ENCODE data around the gene MICU2. TPM values are rescaled to one million over a fixed set of nuclear protein-coding genes. Genes with fewer than 3 reads are reported as not detected.
A peak's percentile ranks its signal among the peaks of the same experiment; 100 is the strongest.

Gene MICU2
- total and polyA plus RNA-seq, 5 donors from 2014 or later = 38.8 to 50.5 (median 45.5) TPM

- Mint-ChIP-seq H3K4me3 (no peak overlapping the region), H3K27ac (no peak overlapping the region), H3K27me3 (no peaks in the 10 kb centered on the region), H3K4me1 (peaks cover 29 to 49% (median 47%) of the 10 kb centered on the region in 4 donors), H3K9me3 (no peaks in the 10 kb centered on the region), H3K36me3 (peaks cover 38% of the 10 kb centered on the region)
- Histone ChIP-seq H3K27ac (ENCODE audit: insufficient read depth, low read length, poor library complexity, severe bottlenecking) (no peak overlapping the region), H3K9me3 (ENCODE audit: control insufficient read depth in 2 of 2, low read length in 2 of 2) (no peaks in the 10 kb centered on the region), H3K4me3 (ENCODE audit: low read depth, low read length) (no peak overlapping the region), H3K36me3 (ENCODE audit: control insufficient read depth, insufficient read depth, low read length) (peaks cover 17% of the 10 kb centered on the region), H3K4me1 (ENCODE audit: control insufficient read depth, insufficient read depth, low read length, poor library complexity, severe bottlenecking) (no peaks in the 10 kb centered on the region), H3K27me3 (ENCODE audit: control insufficient read depth, insufficient read depth, low read length) (no peaks in the 10 kb centered on the region)
- ATAC-seq (ENCODE audit: low read depth in 2 of 2) (no peak), DNase-seq (no peak)
Measured at GRCh38 chr13:21542563-21542962, 61.4 kb downstream of the MICU2 start.

GRCh38 chr13:21541980-21542379 lies 62.0 kb downstream of the MICU2 start:
- H3K9me3 Mint-ChIP-seq = no peaks in the 10 kb centered on the region
- no peaks in the 10 kb centered on the region for H3K9me3 ChIP-seq (ENCODE audit: control insufficient read depth in 2 of 2, low read length in 2 of 2)
- peak overlapping the region in 1 of 3 donors; percentile 45 for H3K27ac Mint-ChIP-seq
- no peak overlapping the region for H3K4me3 Mint-ChIP-seq
- H3K36me3 Mint-ChIP-seq = peaks cover 40% of the 10 kb centered on the region
- H3K4me1 ChIP-seq (ENCODE audit: control insufficient read depth, insufficient read depth, low read length, poor library complexity, severe bottlenecking) = no peaks in the 10 kb centered on the region
- no peaks in the 10 kb centered on the region for H3K27me3 ChIP-seq (ENCODE audit: control insufficient read depth, insufficient read depth, low read length)
- no peak overlapping the region for H3K4me3 ChIP-seq (ENCODE audit: low read depth, low read length)
- no peak for ATAC-seq (ENCODE audit: low read depth in 2 of 2)
- no peak overlapping the region for H3K27ac ChIP-seq (ENCODE audit: insufficient read depth, low read length, poor library complexity, severe bottlenecking)
- peaks cover 17% of the 10 kb centered on the region for H3K36me3 ChIP-seq (ENCODE audit: control insufficient read depth, insufficient read depth, low read length)
- no peaks in the 10 kb centered on the region for H3K27me3 Mint-ChIP-seq
- no peak for DNase-seq
- peaks cover 29 to 53% (median 47%) of the 10 kb centered on the region in 4 donors for H3K4me1 Mint-ChIP-seq

- Mint-ChIP-seq H3K9me3 (peaks cover 0 to 1% (median 0%) of the 10 kb centered on the region in 7 donors), H3K27ac (no peak overlapping the region), H3K36me3 (peaks cover 38% of the 10 kb centered on the region), H3K27me3 (no peaks in the 10 kb centered on the region), H3K4me1 (peaks cover 22 to 55% (median 45%) of the 10 kb centered on the region in 4 donors), H3K4me3 (no peak overlapping the region)
- Histone ChIP-seq H3K27ac (ENCODE audit: insufficient read depth, low read length, poor library complexity, severe bottlenecking) (no peak overlapping the region), H3K4me3 (ENCODE audit: low read depth, low read length) (no peak overlapping the region), H3K4me1 (ENCODE audit: control insufficient read depth, insufficient read depth, low read length, poor library complexity, severe bottlenecking) (no peaks in the 10 kb centered on the region), H3K9me3 (ENCODE audit: control insufficient read depth in 2 of 2, low read length in 2 of 2) (no peaks in the 10 kb centered on the region), H3K36me3 (ENCODE audit: control insufficient read depth, insufficient read depth, low read length) (peaks cover 14% of the 10 kb centered on the region), H3K27me3 (ENCODE audit: control insufficient read depth, insufficient read depth, low read length) (no peaks in the 10 kb centered on the region)
- ATAC-seq (ENCODE audit: low read depth in 2 of 2) (no peak), DNase-seq (no peak)
Measured at GRCh38 chr13:21541271-21541670, 62.7 kb downstream of the MICU2 start.

- no peaks in the 10 kb centered on the region for H3K4me1 ChIP-seq (ENCODE audit: control insufficient read depth, insufficient read depth, low read length, poor library complexity, severe bottlenecking)
- Mint-ChIP-seq H3K27me3 (no peaks in the 10 kb centered on the region), H3K27ac (no peak overlapping the region), H3K36me3 (peaks cover 27% of the 10 kb centered on the region), H3K4me3 (no peak overlapping the region), H3K4me1 (peaks cover 17 to 46% (median 32%) of the 10 kb centered on the region in 4 donors), H3K9me3 (peaks cover 0 to 1% (median 0%) of the 10 kb centered on the region in 7 donors)
- peaks cover 12% of the 10 kb centered on the region for H3K36me3 ChIP-seq (ENCODE audit: control insufficient read depth, insufficient read depth, low read length)
- no peaks in the 10 kb centered on the region for H3K9me3 ChIP-seq (ENCODE audit: control insufficient read depth in 2 of 2, low read length in 2 of 2)
- ATAC-seq (ENCODE audit: low read depth in 2 of 2) (no peak), DNase-seq (no peak)
- no peak overlapping the region for H3K27ac ChIP-seq (ENCODE audit: insufficient read depth, low read length, poor library complexity, severe bottlenecking)
- H3K4me3 ChIP-seq (ENCODE audit: low read depth, low read length) = no peak overlapping the region
- no peaks in the 10 kb centered on the region for H3K27me3 ChIP-seq (ENCODE audit: control insufficient read depth, insufficient read depth, low read length)
Measured at GRCh38 chr13:21539687-21540086, 64.3 kb downstream of the MICU2 start.

- DNase-seq = no peak
- Histone ChIP-seq H3K9me3 (ENCODE audit: control insufficient read depth in 2 of 2, low read length in 2 of 2) (no peaks in the 10 kb centered on the region), H3K27me3 (ENCODE audit: control insufficient read depth, insufficient read depth, low read length) (no peaks in the 10 kb centered on the region), H3K36me3 (ENCODE audit: control insufficient read depth, insufficient read depth, low read length) (peaks cover 12% of the 10 kb centered on the region), H3K4me1 (ENCODE audit: control insufficient read depth, insufficient read depth, low read length, poor library complexity, severe bottlenecking) (no peaks in the 10 kb centered on the region), H3K4me3 (ENCODE audit: low read depth, low read length) (no peak overlapping the region), H3K27ac (ENCODE audit: insufficient read depth, low read length, poor library complexity, severe bottlenecking) (no peak overlapping the region)
- Mint-ChIP-seq H3K36me3 (peaks cover 26% of the 10 kb centered on the region), H3K27ac (peak overlapping the region in 1 of 3 donors; percentile 97), H3K4me1 (peaks cover 13 to 38% (median 23%) of the 10 kb centered on the region in 4 donors), H3K4me3 (no peak overlapping the region), H3K9me3 (peaks cover 0 to 1% (median 0%) of the 10 kb centered on the region in 7 donors), H3K27me3 (no peaks in the 10 kb centered on the region)
- ATAC-seq (ENCODE audit: low read depth in 2 of 2) = no peak
Measured at GRCh38 chr13:21538753-21539152, 65.2 kb downstream of the MICU2 start.

GRCh38 chr13:21538280-21538679 lies 65.7 kb downstream of the MICU2 start:
- peaks cover 21% of the 10 kb centered on the region for H3K36me3 Mint-ChIP-seq
- H3K27me3 Mint-ChIP-seq = no peaks in the 10 kb centered on the region
- H3K27ac Mint-ChIP-seq = no peak overlapping the region
- no peaks in the 10 kb centered on the region for H3K27me3 ChIP-seq (ENCODE audit: control insufficient read depth, insufficient read depth, low read length)
- H3K36me3 ChIP-seq (ENCODE audit: control insufficient read depth, insufficient read depth, low read length) = peaks cover 12% of the 10 kb centered on the region
- H3K4me3 ChIP-seq (ENCODE audit: low read depth, low read length) = no peak overlapping the region
- peaks cover 10 to 34% (median 20%) of the 10 kb centered on the region in 4 donors for H3K4me1 Mint-ChIP-seq
- peaks cover 0 to 1% (median 0%) of the 10 kb centered on the region in 7 donors for H3K9me3 Mint-ChIP-seq
- H3K27ac ChIP-seq (ENCODE audit: insufficient read depth, low read length, poor library complexity, severe bottlenecking) = no peak overlapping the region
- no peak for ATAC-seq (ENCODE audit: low read depth in 2 of 2)
- H3K4me3 Mint-ChIP-seq = no peak overlapping the region
- no peaks in the 10 kb centered on the region for H3K4me1 ChIP-seq (ENCODE audit: control insufficient read depth, insufficient read depth, low read length, poor library complexity, severe bottlenecking)
- no peak for DNase-seq
- H3K9me3 ChIP-seq (ENCODE audit: control insufficient read depth in 2 of 2, low read length in 2 of 2) = no peaks in the 10 kb centered on the region

- Histone ChIP-seq H3K4me1 (ENCODE audit: control insufficient read depth, insufficient read depth, low read length, poor library complexity, severe bottlenecking) (no peaks in the 10 kb centered on the region), H3K27ac (ENCODE audit: insufficient read depth, low read length, poor library complexity, severe bottlenecking) (no peak overlapping the region), H3K9me3 (ENCODE audit: control insufficient read depth in 2 of 2, low read length in 2 of 2) (no peaks in the 10 kb centered on the region), H3K4me3 (ENCODE audit: low read depth, low read length) (no peak overlapping the region), H3K27me3 (ENCODE audit: control insufficient read depth, insufficient read depth, low read length) (no peaks in the 10 kb centered on the region), H3K36me3 (ENCODE audit: control insufficient read depth, insufficient read depth, low read length) (peaks cover 18% of the 10 kb centered on the region)
- H3K36me3 Mint-ChIP-seq = peaks cover 30% of the 10 kb centered on the region
- DNase-seq (no peak), ATAC-seq (ENCODE audit: low read depth in 2 of 2) (no peak)
- H3K4me1 Mint-ChIP-seq = peaks cover 10 to 31% (median 19%) of the 10 kb centered on the region in 4 donors
- H3K4me3 Mint-ChIP-seq = no peak overlapping the region
- H3K27me3 Mint-ChIP-seq = no peaks in the 10 kb centered on the region
- peak overlapping the region in 2 of 3 donors; percentile 0 to 21 for H3K27ac Mint-ChIP-seq
- peaks cover 0 to 1% (median 0%) of the 10 kb centered on the region in 7 donors for H3K9me3 Mint-ChIP-seq
Measured at GRCh38 chr13:21537105-21537504, 66.9 kb downstream of the MICU2 start.

- Mint-ChIP-seq H3K27me3 (no peaks in the 10 kb centered on the region), H3K4me3 (no peak overlapping the region), H3K36me3 (peaks cover 37% of the 10 kb centered on the region), H3K4me1 (peaks cover 14 to 32% (median 22%) of the 10 kb centered on the region in 4 donors), H3K27ac (peak overlapping the region in 1 of 3 donors; percentile 56), H3K9me3 (peaks cover 0 to 1% (median 0%) of the 10 kb centered on the region in 7 donors)
- peaks cover 4% of the 10 kb centered on the region for H3K4me1 ChIP-seq (ENCODE audit: control insufficient read depth, insufficient read depth, low read length, poor library complexity, severe bottlenecking)
- ATAC-seq (ENCODE audit: low read depth in 2 of 2) = no peak
- H3K27ac ChIP-seq (ENCODE audit: insufficient read depth, low read length, poor library complexity, severe bottlenecking) = no peak overlapping the region
- no peaks in the 10 kb centered on the region for H3K9me3 ChIP-seq (ENCODE audit: control insufficient read depth in 2 of 2, low read length in 2 of 2)
- no peak overlapping the region for H3K4me3 ChIP-seq (ENCODE audit: low read depth, low read length)
- peaks cover 20% of the 10 kb centered on the region for H3K36me3 ChIP-seq (ENCODE audit: control insufficient read depth, insufficient read depth, low read length)
- no peak for DNase-seq
- H3K27me3 ChIP-seq (ENCODE audit: control insufficient read depth, insufficient read depth, low read length) = no peaks in the 10 kb centered on the region
Measured at GRCh38 chr13:21534760-21535159, 69.2 kb downstream of the MICU2 start.

Data from CD4-positive, CD25-positive, alpha-beta regulatory T cell (primary cell).